Activated CD8-positive, alpha-beta memory T cell treated with anti-CD3 and anti-CD28 coated beads for 1 hour (primary cell): ENCODE data around the gene UBR3.
"Not testable (repeated sequence)": the region's sequence is repeated elsewhere in the genome, so short reads cannot be mapped to it uniquely, and the experiment has no call there.

Source experiments
- DNase-seq, 2 donors: peaks; one replicate each; pipeline ENCODE4 v3.0.0-alpha.2; 2020; ENCODE audit warnings: low read depth in 1 of 2; ENCODE audit errors: extremely low read depth in 1 of 2

Gene UBR3

GRCh38 chr2:169827272-169828140, at the start of gene UBR3:
UBR3 (plus strand) TSS chr2:169827454; CDS start chr2:169827508, 54 bp downstream.
- DNase-seq = peak; percentile 76 to 86

- no peak for DNase-seq
These were observed 48.8 kb upstream of the UBR3 start for GRCh38 chr2:169778446-169778845.

GRCh38 chr2:169781249-169782013, 45.8 kb upstream of the UBR3 start:
- no peak for DNase-seq

GRCh38 chr2:169782513-169782912, 44.7 kb upstream of the UBR3 start:
- DNase-seq = no peak

- no peak for DNase-seq
These were observed 36.7 kb upstream of the UBR3 start for GRCh38 chr2:169790581-169790980.

GRCh38 chr2:169795181-169795580, 32.1 kb upstream of the UBR3 start:
- DNase-seq = no peak

- no peak for DNase-seq
These were observed 30.8 kb upstream of the UBR3 start for GRCh38 chr2:169796441-169796840.

GRCh38 chr2:169797601-169798000, 29.7 kb upstream of the UBR3 start:
- no peak for DNase-seq

GRCh38 chr2:169798397-169798717, 28.9 kb upstream of the UBR3 start:
- no peak for DNase-seq

- peak; percentile 88 to 90 for DNase-seq
These were observed 28.3 kb upstream of the UBR3 start, which contains the start of gene SSB for GRCh38 chr2:169798718-169799592. SSB (plus strand) TSS chr2:169798871; CDS start chr2:169800961, 2,090 bp downstream.

GRCh38 chr2:169803480-169803879, 23.8 kb upstream of the UBR3 start:
- DNase-seq = no peak

GRCh38 chr2:169806586-169806985, 20.7 kb upstream of the UBR3 start:
- DNase-seq = no peak

GRCh38 chr2:169808221-169808620, 19.0 kb upstream of the UBR3 start:
- DNase-seq = no peak

GRCh38 chr2:169815849-169816248, 11.4 kb upstream of the UBR3 start:
- DNase-seq = no peak

GRCh38 chr2:169816961-169817360, 10.3 kb upstream of the UBR3 start:
- not testable (repeated sequence) for DNase-seq

GRCh38 chr2:169817369-169817768, 9.9 kb upstream of the UBR3 start:
- not testable (repeated sequence) for DNase-seq

- no peak for DNase-seq
These were observed 9.0 kb upstream of the UBR3 start for GRCh38 chr2:169818241-169818640.

GRCh38 chr2:169819106-169819505, 8.1 kb upstream of the UBR3 start:
- DNase-seq = no peak

GRCh38 chr2:169820101-169820500, 7.2 kb upstream of the UBR3 start:
- DNase-seq = not testable (repeated sequence)

GRCh38 chr2:169822036-169822435, 5.2 kb upstream of the UBR3 start:
- no peak for DNase-seq

- DNase-seq = no peak
These were observed 4.4 kb upstream of the UBR3 start for GRCh38 chr2:169822785-169823392.
